GM12878 (cell line): ENCODE results near the gene FARSB. TPM values are rescaled to one million over a fixed set of nuclear protein-coding genes. Genes with fewer than 3 reads are reported as not detected.

ENCODE experiments used
- ATAC-seq: fragments of 200-7000 bp; cut with Tn5 transposase; 3 replicates; pipeline ENCODE4 v1.9.1; 2020; ENCODE audit warnings: mild to moderate bottlenecking, moderate library complexity
- BruUV-seq: library from RNA; stranded (reverse); fragments of 400-500 nt; replicated peaks from 2 replicates; lab custom pipeline; 2021; lab: Mats Ljungman, UMichigan
- CTCF ChIA-PET: fragments of 300-600 bp; sonication (Branson Sonifier 250); formaldehyde crosslinking; extraction: SDS; loops from one replicate; lab custom pipeline; 2021; ENCODE audit warnings: inconsistent platforms; lab: Yijun Ruan, JAX
- POLR2A ChIA-PET: fragments of 350-600 bp; formaldehyde crosslinking; extraction: SDS; loops from one replicate; lab custom pipeline; 2021; ENCODE audit warnings: inconsistent platforms; lab: Charles Lee
- RAD21 ChIA-PET: fragments of 300-600 bp; sonication (Branson Sonifier 250); formaldehyde crosslinking; loops from one replicate; lab custom pipeline; 2023; ENCODE audit warnings: antibody characterized with exemption; ENCODE audit not compliant: unreplicated experiment; lab: Charles Lee
- SMC1A ChIA-PET: fragments of 300-600 bp; sonication (Branson Sonifier 250); formaldehyde crosslinking; loops from one replicate; lab custom pipeline; 2023; ENCODE audit not compliant: unreplicated experiment, uncharacterized antibody; lab: Charles Lee
- DNase-seq: peaks from one replicate; pipeline ENCODE4 v3.0.0-alpha.2; 2011; ENCODE audit warnings: low read depth, low spot score
- FAIRE-seq: peaks from 3 replicates; lab custom pipeline; 2011; peaks lifted over from hg19 to GRCh38; lab: Jason Lieb, UNC
- H2AFZ ChIP-seq: 2 replicates; pipeline ENCODE4 v1.6.0; 2011; ENCODE audit warnings: low read depth, low read length, control low read depth; ENCODE audit not compliant: control insufficient read depth
- H3K27ac ChIP-seq: 2 replicates; pipeline ENCODE4 v1.5.1; 2011; ENCODE audit warnings: control low read depth; ENCODE audit not compliant: control insufficient read depth, insufficient read depth
- H3K27me3 ChIP-seq, 2 experiments: replicated peaks in 1 of 2; 2 replicates each; pipeline versions ENCODE4 v1.6.0 to v1.6.1; 2011; ENCODE audit warnings: low read length in 1 of 2; ENCODE audit not compliant: control insufficient read depth in 2 of 2, insufficient read depth in 2 of 2
- H3K36me3 ChIP-seq, 2 experiments: 2 replicates each; pipeline ENCODE4 v1.5.1; 2011; ENCODE audit warnings: low read length in 1 of 2; ENCODE audit not compliant: control insufficient read depth in 2 of 2, insufficient read depth in 2 of 2
- H3K4me1 ChIP-seq: 2 replicates; pipeline ENCODE4 v1.6.1; 2011; ENCODE audit warnings: mild to moderate bottlenecking, low read length, moderate library complexity, mixed read lengths; ENCODE audit not compliant: control insufficient read depth, insufficient read depth
- H3K4me2 ChIP-seq: 2 replicates; pipeline ENCODE4 v1.6.0; 2011; ENCODE audit warnings: control low read depth; ENCODE audit not compliant: control insufficient read depth, insufficient read depth
- H3K4me3 ChIP-seq: fragments of 200-600 bp; sonication (generic); 2 replicates; pipeline ENCODE4 v1.5.1; 2016
- H3K79me2 ChIP-seq: 2 replicates; pipeline ENCODE4 v1.6.0; 2011; ENCODE audit warnings: low read length; ENCODE audit not compliant: control insufficient read depth, insufficient read depth
- H3K9ac ChIP-seq: 2 replicates; pipeline ENCODE4 v1.8.0; 2011; ENCODE audit warnings: low read length, control low read depth, mixed read lengths; ENCODE audit not compliant: control insufficient read depth, insufficient read depth
- H3K9me3 ChIP-seq: replicated peaks from 3 replicates; pipeline ENCODE4 v1.5.1; 2011; ENCODE audit warnings: mild to moderate bottlenecking, low read length; ENCODE audit not compliant: control insufficient read depth, insufficient read depth
- H4K20me1 ChIP-seq: 2 replicates; pipeline ENCODE4 v1.6.0; 2011; ENCODE audit not compliant: control insufficient read depth, insufficient read depth
- IKZF1 ChIP-seq: fragments of 450-650 bp; conservative IDR thresholded peaks from 2 replicates; pipeline ENCODE4 v1.6.1; 2017; ENCODE audit warnings: antibody characterized with exemption, mild to moderate bottlenecking
- MLLT1 ChIP-seq: fragments of 450-650 bp; IDR thresholded peaks from 2 replicates; pipeline ENCODE4 v1.6.1; 2016; ENCODE audit warnings: mild to moderate bottlenecking
- NRF1 ChIP-seq: conservative IDR thresholded peaks from 2 replicates; pipeline ENCODE4 v1.6.1; 2011; ENCODE audit warnings: mild to moderate bottlenecking, low read depth, low read length, improper control_type of control experiment
- RBBP5 ChIP-seq: fragments of 200-600 bp; sonication (generic); conservative IDR thresholded peaks from 2 replicates; pipeline ENCODE4 v1.6.1; 2016
- RELB ChIP-seq: fragments of 450-650 bp; IDR thresholded peaks from 2 replicates; pipeline ENCODE4 v1.6.1; 2017; ENCODE audit warnings: low read depth, mild to moderate bottlenecking, moderate library complexity
- WGBS: methylation state at CpG from one replicate; pipeline ENCODE4 v1.1.6; 2016; ENCODE audit warnings: low lambda C conversion rate; ENCODE audit not compliant: insufficient replicate concordance, insufficient coverage; ENCODE audit errors: missing lambda C conversion rate; 5-methylcytosine and 5-hydroxymethylcytosine counted together
- in situ Hi-C: fragments of 300-500 bp; cut with MboI; formaldehyde crosslinking; loops from 9 replicates; pipeline ENCODE4 v1.14.3; 2018; ENCODE audit warnings: mixed read lengths
- intact Hi-C: fragments of 100-400 bp; cut with micrococcal nuclease; formaldehyde crosslinking; loops from one replicate; pipeline ENCODE4 v1.14.2; 2022; ENCODE audit not compliant: unreplicated experiment
- polyA plus RNA-seq, 11 experiments: library from polyadenylated mRNA; depleted of rRNA in 4 of 11; unstranded in 6 of 11; stranded (reverse) in 5 of 11; fragments of >200 nt; fragmentation: Nextera tagmentation in 4 of 11; fragmentation: Illumina TruSeq in 1 of 11; extraction: Ambion mirVana in 4 of 11; extraction: Trizol in 1 of 11; gene quantifications; 1 replicate in 1 of 11; 2 replicates in 10 of 11; pipeline versions ENCODE4 v1.2.1 to v1.2.3, GENCODE V29; 2011 to 2016; ENCODE audit warnings: inconsistent platforms in 2 of 11, missing spikeins in 2 of 11, low read depth in 1 of 11
- total RNA-seq, 4 experiments: library from RNA; depleted of rRNA in 3 of 4; stranded (reverse); fragments of >200 nt in 3 of 4; fragmentation: Illumina TruSeq in 1 of 4; extraction: Trizol in 1 of 4; gene quantifications; 2 replicates each; pipeline versions ENCODE4 v1.2.1 to v1.2.3, GENCODE V29; 2013 to 2021

The FARSB gene
- total and polyA plus RNA-seq, 10 of the 15 experiments (the other 5 are each of a cell fraction or from before 2014, with no cell fraction given) = 32.4 to 127 (median 73.8) TPM

GRCh38 chr2:222594679-222595078, 61.2 kb downstream of the FARSB start:
- DNase-seq (no peak), ATAC-seq (no peak), FAIRE-seq (no peak)
- no peak overlapping the region for H3K27ac ChIP-seq
- no TSS peak for BruUV-seq
- SMC1A ChIA-PET = interaction anchor here (0.6 to 2.1 kb wide), 10 partner anchors 9 to 556 kb away, joined by 3 to 9 read pairs (median 3); no protein-coding TSS in a partner anchor
- no peaks in the 10 kb centered on the region for H3K27me3 ChIP-seq
- RAD21 ChIA-PET = interaction anchor here (0.5 to 1.8 kb wide), 4 partner anchors 10 to 355 kb away, joined by 3 to 7 read pairs (median 3); no protein-coding TSS in a partner anchor
- no peaks in the 10 kb centered on the region; the same call in 2 of the 3 replicates for H3K9me3 ChIP-seq
- H3K79me2 ChIP-seq = no peaks in the 10 kb centered on the region
- no peaks in the 10 kb centered on the region for H3K4me1 ChIP-seq
- TF ChIP-seq RELB (no peak), RBBP5 (no peak), MLLT1 (no peak), IKZF1 (no peak), NRF1 (no peak)
- no peaks in the 10 kb centered on the region for H4K20me1 ChIP-seq
- in situ Hi-C loops = no loop called here
- H3K4me3 ChIP-seq = no peak overlapping the region
- 95% methylated on average over 1 of the region's 1 CpG for WGBS
- H3K36me3 ChIP-seq = peaks cover 3 to 21% of the 10 kb centered on the region in 2 experiments
- CTCF ChIA-PET = interaction anchor here (0.8 to 5.0 kb wide), 9 partner anchors 11 to 570 kb away, joined by 3 to 23 read pairs (median 4); no protein-coding TSS in a partner anchor
- no peak overlapping the region for H2AFZ ChIP-seq
- H3K9ac ChIP-seq = no peak overlapping the region
- POLR2A ChIA-PET = interaction anchor here (0.6 kb wide), 1 partner anchor 39 kb away, joined by 4 read pairs; no protein-coding TSS in a partner anchor
- intact Hi-C loops = no loop called here
- no peak overlapping the region for H3K4me2 ChIP-seq
